SU-DHL-6 (cell line): ENCODE results near the gene MYBPC3.

ENCODE experiments used
- EZH2phosphoT487 ChIP-seq: fragments of 200-600 bp; sonication (generic), shearing (Covaris generic); conservative IDR thresholded peaks from 2 replicates; pipeline ENCODE4 v1.6.1; 2018; ENCODE audit warnings: mild to moderate bottlenecking, antibody characterized with exemption, low read length, moderate library complexity, mixed read lengths
- TF ChIP-seq, protein P1 (sequence below): fragments of 200-600 bp; sonication (generic); IDR thresholded peaks from one replicate; pipeline ENCODE4 v1.5.1; 2017; ENCODE audit warnings: antibody characterized with exemption, mild to moderate bottlenecking, low read length, moderate library complexity; ENCODE audit not compliant: insufficient read depth, poor library complexity, severe bottlenecking

DNA sequence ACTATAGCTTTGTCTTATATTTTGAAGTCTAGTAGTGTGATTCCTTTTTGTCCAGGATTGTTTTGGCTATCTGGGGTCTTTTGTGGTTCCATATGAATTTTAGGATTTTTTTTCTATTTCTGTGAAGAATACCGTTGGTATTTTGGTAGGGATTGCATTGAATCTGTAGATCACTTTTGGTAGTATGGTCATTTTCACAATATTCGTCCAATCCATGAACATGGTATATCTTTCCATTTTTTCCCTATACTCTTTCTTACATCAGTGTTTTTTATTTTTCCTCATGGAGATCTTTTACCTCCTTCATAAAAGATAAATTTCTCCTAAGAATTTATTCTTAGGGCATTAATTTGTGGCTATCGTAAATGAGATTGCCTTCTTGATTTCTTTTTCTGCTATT is 53.4 kb downstream of the MYBPC3 start:
- TF ChIP-seq, protein P1, sequence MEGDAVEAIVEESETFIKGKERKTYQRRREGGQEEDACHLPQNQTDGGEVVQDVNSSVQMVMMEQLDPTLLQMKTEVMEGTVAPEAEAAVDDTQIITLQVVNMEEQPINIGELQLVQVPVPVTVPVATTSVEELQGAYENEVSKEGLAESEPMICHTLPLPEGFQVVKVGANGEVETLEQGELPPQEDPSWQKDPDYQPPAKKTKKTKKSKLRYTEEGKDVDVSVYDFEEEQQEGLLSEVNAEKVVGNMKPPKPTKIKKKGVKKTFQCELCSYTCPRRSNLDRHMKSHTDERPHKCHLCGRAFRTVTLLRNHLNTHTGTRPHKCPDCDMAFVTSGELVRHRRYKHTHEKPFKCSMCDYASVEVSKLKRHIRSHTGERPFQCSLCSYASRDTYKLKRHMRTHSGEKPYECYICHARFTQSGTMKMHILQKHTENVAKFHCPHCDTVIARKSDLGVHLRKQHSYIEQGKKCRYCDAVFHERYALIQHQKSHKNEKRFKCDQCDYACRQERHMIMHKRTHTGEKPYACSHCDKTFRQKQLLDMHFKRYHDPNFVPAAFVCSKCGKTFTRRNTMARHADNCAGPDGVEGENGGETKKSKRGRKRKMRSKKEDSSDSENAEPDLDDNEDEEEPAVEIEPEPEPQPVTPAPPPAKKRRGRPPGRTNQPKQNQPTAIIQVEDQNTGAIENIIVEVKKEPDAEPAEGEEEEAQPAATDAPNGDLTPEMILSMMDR = no peak
- no peak for TF ChIP-seq EZH2phosphoT487
